GM18909 (cell line): ENCODE results near the gene DNAJB1.

ENCODE experiments used
- ATAC-seq: cut with Tn5 transposase; IDR thresholded peaks from one replicate; pipeline ENCODE4 v1.9.1; 2021; ENCODE audit warnings: mild to moderate bottlenecking; ENCODE audit not compliant: unreplicated experiment, poor library complexity

DNAJB1 gene

DNA sequence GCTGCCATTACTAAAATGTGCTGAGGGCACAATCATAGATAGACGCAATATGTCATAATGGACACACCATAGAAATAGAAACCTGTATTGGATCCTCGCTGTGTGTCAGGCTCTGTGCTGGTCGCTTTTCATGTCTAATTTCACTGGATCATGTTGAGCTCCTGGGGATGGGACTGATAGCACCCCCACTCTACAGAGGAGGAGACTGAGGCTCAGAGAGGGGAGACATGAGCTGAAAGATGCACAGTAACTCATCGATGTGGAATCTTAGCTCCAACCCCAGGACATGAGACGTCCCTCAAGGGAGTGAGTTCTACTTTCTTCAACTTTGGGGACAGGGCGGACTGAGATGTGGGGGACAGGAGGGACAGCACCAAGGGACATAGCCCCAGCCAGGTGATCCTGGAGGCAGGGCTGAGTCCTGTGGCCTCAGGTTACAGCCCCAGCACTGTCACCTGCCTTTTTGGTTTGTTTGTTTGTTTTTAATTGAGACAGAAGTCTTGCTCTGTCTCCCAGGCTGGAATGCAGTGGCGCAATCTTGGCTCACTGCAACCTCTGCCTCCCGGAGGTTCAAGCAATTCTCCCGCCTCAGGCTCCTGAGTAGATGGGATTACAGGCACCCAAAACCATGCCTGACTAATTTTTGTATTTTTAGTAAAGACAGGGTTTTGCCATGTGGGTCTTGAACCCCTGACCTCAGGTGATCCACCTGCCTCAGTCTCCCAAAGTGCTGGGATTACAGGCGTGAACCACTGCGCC is 15.7 kb downstream of the DNAJB1 start:
- no peak for ATAC-seq

- ATAC-seq: no peak
Observed at GRCh38 chr19:14497228-14497921, 20.8 kb downstream of the DNAJB1 start.

GRCh38 chr19:14496834-14497227 is 21.4 kb downstream of the DNAJB1 start:
- no peak for ATAC-seq

- ATAC-seq: peak; percentile 72
Observed at GRCh38 chr19:14496029-14496833, 22.0 kb downstream of the DNAJB1 start, which contains the start of gene GIPC1. GIPC1 (minus strand) TSS chr19:14496127; CDS start chr19:14482976, 13,151 bp downstream.

DNA sequence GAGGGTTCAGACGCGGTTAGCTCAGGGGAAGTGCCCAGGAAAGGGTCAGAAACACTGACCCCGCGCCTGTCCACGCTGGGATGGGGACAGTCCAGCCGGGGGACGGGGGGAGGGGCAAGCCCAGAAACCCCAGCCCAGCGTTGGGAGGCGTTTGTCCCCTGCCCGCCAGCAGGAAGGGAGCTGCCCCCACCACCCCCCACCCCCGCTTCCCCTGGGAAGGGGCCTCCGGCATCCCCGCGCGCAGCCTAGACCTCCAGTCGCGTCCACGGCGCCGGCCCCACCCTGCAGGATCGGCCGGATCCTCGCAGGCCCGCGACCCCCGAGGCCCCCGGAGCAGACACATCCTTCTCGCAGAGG is 22.5 kb downstream of the DNAJB1 start:
- no peak for ATAC-seq

DNA sequence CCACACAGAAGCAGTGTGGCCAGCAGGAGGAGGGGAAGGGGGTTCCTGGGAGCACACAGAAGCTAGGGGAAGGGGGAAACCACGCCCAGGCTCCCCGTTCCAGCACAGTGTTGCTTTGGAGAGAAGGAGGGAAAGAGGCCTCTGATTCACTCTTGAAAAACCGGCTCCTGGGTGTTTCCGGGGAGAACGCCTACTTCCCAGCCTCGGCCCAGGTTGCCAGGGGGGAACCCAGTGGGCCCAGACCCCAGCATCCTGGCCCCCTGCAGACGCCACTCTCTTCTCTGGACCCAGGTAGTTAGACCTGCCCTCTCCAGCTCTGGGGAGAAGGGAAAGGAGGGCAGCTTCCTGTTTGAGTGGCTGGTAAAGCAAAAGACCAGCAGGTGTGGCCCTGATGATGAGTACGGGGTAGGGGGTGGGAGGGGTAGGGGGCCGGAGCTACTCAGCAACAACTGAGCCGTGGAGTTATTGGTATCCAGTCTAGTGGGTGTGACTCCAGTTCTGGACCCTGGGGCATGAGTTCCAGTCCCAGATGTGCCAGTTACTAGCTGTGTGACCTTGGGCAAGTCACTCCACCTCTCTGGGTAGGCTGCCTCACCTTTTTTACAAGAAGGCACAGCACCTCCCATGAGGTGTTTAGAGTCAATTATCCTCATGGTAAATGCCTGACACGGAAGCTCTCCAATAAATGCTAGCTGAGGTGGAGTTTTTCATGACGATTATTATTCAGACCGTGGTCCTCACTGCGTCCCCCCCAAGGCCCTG is 23.1 kb downstream of the DNAJB1 start:
- no peak for ATAC-seq

DNA sequence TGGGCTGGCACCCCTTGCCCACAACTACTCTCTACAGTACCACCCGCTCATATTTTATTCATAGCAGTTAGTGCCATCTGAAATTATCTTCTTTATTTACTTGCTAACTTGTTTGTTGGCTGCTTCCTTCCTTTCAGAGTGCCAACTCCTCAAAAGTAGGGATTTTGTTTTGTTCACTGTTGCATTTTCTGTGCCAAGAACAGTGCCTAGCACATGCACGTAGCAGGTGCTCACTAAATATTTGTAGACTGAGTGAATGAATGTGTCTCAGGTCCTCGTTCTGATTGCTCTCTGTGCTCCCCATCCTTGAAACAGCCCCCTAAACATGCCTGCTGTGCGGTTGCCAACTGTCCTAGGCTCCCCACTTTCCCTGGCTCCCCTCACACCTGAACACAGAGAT is 23.8 kb downstream of the DNAJB1 start:
- ATAC-seq: no peak

- ATAC-seq: no peak
Observed at GRCh38 chr19:14492756-14493337, 25.4 kb downstream of the DNAJB1 start.

GRCh38 chr19:14487370-14488125 is 30.6 kb downstream of the DNAJB1 start:
- ATAC-seq: no peak

- ATAC-seq: no peak
Observed at GRCh38 chr19:14482172-14482941, 35.8 kb downstream of the DNAJB1 start.

GRCh38 chr19:14480700-14481079 is 37.5 kb downstream of the DNAJB1 start:
- ATAC-seq: no peak

- no peak for ATAC-seq
Observed at GRCh38 chr19:14479975-14480699, 38.1 kb downstream of the DNAJB1 start.

GRCh38 chr19:14479309-14479974 is 38.8 kb downstream of the DNAJB1 start:
- ATAC-seq: no peak

- no peak for ATAC-seq
Observed at GRCh38 chr19:14478113-14478545, 40.1 kb downstream of the DNAJB1 start.

DNA sequence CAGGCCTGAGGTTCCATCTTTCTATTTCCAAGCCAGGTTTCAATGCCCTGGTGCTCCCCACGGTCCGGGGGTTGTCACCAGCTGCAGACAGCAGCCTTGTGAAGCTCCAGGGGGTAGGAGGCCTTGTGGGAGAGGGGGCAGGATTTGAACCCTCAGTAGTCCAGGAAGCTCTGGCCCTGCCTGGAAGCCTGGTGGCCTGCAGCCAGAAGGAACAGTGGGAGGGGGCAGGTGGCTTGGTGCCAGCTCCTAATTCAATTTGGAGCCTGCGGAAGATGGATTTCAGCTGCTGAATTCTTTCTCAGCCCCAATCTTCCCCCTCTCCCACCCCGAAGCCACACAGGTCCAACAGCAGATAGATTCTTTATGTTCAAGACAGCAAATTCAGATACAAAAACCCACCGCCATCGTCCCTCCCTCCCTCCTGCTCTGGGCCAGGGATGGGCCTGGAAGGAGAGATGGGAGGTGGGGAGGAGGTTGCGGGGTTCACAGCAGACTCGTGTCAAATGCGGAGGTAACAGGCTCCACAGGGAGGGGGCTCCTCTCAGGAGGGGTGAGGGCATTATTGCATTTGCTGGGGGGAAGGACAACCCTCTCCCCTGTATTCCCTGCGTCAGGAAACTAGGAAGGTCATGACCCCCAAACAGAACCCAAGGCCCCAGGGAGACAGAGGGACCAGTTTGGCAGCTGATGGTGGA is 40.6 kb downstream of the DNAJB1 start:
- ATAC-seq: no peak

DNA sequence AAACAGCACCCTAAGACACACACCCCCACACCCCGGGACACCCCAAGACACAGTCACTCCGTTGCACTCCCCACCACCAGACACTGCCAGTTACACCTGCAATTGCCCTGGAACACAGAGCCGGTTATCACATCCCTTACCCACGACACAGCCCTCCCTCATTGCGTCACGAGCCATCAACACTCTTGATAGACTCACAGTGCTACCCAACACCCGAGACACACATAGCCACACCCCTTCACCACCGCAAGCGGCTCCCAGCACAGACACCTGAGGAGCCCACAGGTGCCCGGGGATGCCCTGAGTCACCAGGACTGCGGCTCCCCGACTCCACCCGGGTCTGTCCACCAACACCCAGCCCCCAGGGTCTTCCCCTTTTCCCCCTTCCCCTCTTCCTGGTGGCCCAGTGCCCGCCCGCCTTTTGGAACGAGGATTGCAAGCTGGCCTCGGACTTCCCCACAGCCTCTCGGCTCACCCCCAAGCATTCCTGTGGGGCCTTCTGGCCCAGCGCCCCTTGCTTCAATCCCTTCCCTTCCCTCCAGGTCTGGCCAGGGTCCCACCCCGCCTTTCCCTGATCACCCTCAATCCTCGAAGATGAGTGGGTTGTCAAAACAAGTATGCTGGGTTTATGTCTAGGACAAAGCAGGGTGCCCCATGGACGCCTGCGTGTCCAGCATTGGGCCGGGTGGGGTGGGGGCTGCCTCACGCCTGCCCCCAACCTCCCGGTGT is 41.4 kb downstream of the DNAJB1 start:
- no peak for ATAC-seq
